Stimulated activated CD8-positive, alpha-beta memory T cell treated with anti-CD3 and anti-CD28 coated beads, Interleukin-12 subunit alpha, Interleukin-12 subunit beta, amount 100 ng/mL, for 4 hours (primary cell): ENCODE measurements around the gene ZFC3H1.

ENCODE experiments used
- DNase-seq: peaks from one replicate; pipeline ENCODE4 v3.0.0-alpha.2; 2020; ENCODE audit warnings: low read depth

ZFC3H1 gene

GRCh38 chr12:71638499-71638898 is 25.1 kb downstream of the ZFC3H1 start:
- no peak for DNase-seq

- DNase-seq: no peak
Measured at GRCh38 chr12:71636704-71637115, 26.9 kb downstream of the ZFC3H1 start.

- no peak for DNase-seq
Measured at GRCh38 chr12:71627438-71628002, 36.1 kb downstream of the ZFC3H1 start.

GRCh38 chr12:71626768-71627167 is 36.9 kb downstream of the ZFC3H1 start:
- DNase-seq: no peak

- no peak for DNase-seq
Measured at GRCh38 chr12:71626098-71626497, 37.5 kb downstream of the ZFC3H1 start.

- DNase-seq: no peak
Measured at GRCh38 chr12:71625476-71625875, 38.2 kb downstream of the ZFC3H1 start.

GRCh38 chr12:71621938-71622337 is 41.7 kb downstream of the ZFC3H1 start:
- no peak for DNase-seq

- no peak for DNase-seq
Measured at GRCh38 chr12:71610031-71610795, 53.4 kb downstream of the ZFC3H1 start.

- DNase-seq: no peak
Measured at GRCh38 chr12:71607494-71608330, 55.9 kb downstream of the ZFC3H1 start.

- DNase-seq: no peak
Measured at GRCh38 chr12:71605039-71605438, 58.6 kb downstream of the ZFC3H1 start.

GRCh38 chr12:71602761-71603577 is 60.7 kb downstream of the ZFC3H1 start:
- no peak for DNase-seq

- no peak for DNase-seq
Measured at GRCh38 chr12:71601546-71601945, 62.1 kb downstream of the ZFC3H1 start.

- no peak for DNase-seq
Measured at GRCh38 chr12:71599210-71599609, 64.4 kb downstream of the ZFC3H1 start.

- no peak for DNase-seq
Measured at GRCh38 chr12:71594214-71594948, 69.3 kb downstream of the ZFC3H1 start.

GRCh38 chr12:71592841-71593240 is 70.8 kb downstream of the ZFC3H1 start:
- DNase-seq: no peak

GRCh38 chr12:71591601-71592000 is 72.0 kb downstream of the ZFC3H1 start:
- no peak for DNase-seq

GRCh38 chr12:71589478-71589881 is 74.2 kb downstream of the ZFC3H1 start:
- no peak for DNase-seq

- DNase-seq: no peak
Measured at GRCh38 chr12:71587012-71587411, 76.6 kb downstream of the ZFC3H1 start.

- no peak for DNase-seq
Measured at GRCh38 chr12:71585218-71585617, 78.4 kb downstream of the ZFC3H1 start.

GRCh38 chr12:71584356-71584755 is 79.3 kb downstream of the ZFC3H1 start:
- DNase-seq: no peak

GRCh38 chr12:71582925-71583324 is 80.7 kb downstream of the ZFC3H1 start:
- DNase-seq: no peak
